ENCODE results near the gene DLAT.

- TF ChIP-seq, protein P1, sequence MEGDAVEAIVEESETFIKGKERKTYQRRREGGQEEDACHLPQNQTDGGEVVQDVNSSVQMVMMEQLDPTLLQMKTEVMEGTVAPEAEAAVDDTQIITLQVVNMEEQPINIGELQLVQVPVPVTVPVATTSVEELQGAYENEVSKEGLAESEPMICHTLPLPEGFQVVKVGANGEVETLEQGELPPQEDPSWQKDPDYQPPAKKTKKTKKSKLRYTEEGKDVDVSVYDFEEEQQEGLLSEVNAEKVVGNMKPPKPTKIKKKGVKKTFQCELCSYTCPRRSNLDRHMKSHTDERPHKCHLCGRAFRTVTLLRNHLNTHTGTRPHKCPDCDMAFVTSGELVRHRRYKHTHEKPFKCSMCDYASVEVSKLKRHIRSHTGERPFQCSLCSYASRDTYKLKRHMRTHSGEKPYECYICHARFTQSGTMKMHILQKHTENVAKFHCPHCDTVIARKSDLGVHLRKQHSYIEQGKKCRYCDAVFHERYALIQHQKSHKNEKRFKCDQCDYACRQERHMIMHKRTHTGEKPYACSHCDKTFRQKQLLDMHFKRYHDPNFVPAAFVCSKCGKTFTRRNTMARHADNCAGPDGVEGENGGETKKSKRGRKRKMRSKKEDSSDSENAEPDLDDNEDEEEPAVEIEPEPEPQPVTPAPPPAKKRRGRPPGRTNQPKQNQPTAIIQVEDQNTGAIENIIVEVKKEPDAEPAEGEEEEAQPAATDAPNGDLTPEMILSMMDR (IDR thresholded peaks at IDR 0.05; ENCODE audit: poor library complexity) = no peak
- TF ChIP-seq EZH2 (IDR thresholded peaks at IDR 0.05; ENCODE audit: borderline replicate concordance) (no peak), EZH2phosphoT487 (IDR thresholded peaks at IDR 0.05; ENCODE audit: low read depth, severe bottlenecking, unreplicated experiment) (no peak)
Observed at GRCh38 chr11:112051768-112052167, 26.6 kb downstream of the DLAT start.
